NT2/D1 (cell line): ENCODE results near the gene TXNRD1.
A peak's percentile ranks its signal among the peaks of the same experiment; 100 is the strongest.
"Not testable (repeated sequence)": the region's sequence is repeated elsewhere in the genome, so short reads cannot be mapped to it uniquely, and the experiment has no call there.

ENCODE experiments used
- DNase-seq: peaks from one replicate; pipeline ENCODE4 v3.0.0-alpha.2; 2011; ENCODE audit warnings: low read depth, low spot score
- H3K27me3 ChIP-seq: 2 replicates; pipeline ENCODE4 v1.6.0; 2011; ENCODE audit warnings: mild to moderate bottlenecking; ENCODE audit not compliant: insufficient read length, insufficient read depth
- H3K36me3 ChIP-seq: 2 replicates; pipeline ENCODE4 v1.6.1; 2011; ENCODE audit warnings: mild to moderate bottlenecking, low read length, mixed read lengths; ENCODE audit not compliant: insufficient read depth, insufficient read length
- H3K4me1 ChIP-seq: 2 replicates; pipeline ENCODE4 v1.5.1; 2011; ENCODE audit not compliant: insufficient read depth, insufficient read length
- H3K4me3 ChIP-seq: 2 replicates; pipeline ENCODE4 v1.5.1; 2011; ENCODE audit warnings: low read depth; ENCODE audit not compliant: insufficient read length
- H3K9ac ChIP-seq: 2 replicates; pipeline ENCODE4 v1.6.0; 2011; ENCODE audit warnings: low read depth; ENCODE audit not compliant: insufficient read length
- H3K9me3 ChIP-seq: 2 replicates; pipeline ENCODE4 v1.5.1; 2011; ENCODE audit warnings: mild to moderate bottlenecking, low read length; ENCODE audit not compliant: insufficient read depth
- SUZ12 ChIP-seq: IDR thresholded peaks from 2 replicates; pipeline ENCODE4 v1.6.1; 2011; ENCODE audit not compliant: insufficient read length, insufficient read depth; ENCODE audit errors: extremely low read depth
- YY1 ChIP-seq: IDR thresholded peaks from 2 replicates; pipeline ENCODE4 v1.6.1; 2011; ENCODE audit not compliant: insufficient read length, insufficient read depth
- ZNF274 ChIP-seq: IDR thresholded peaks from 2 replicates; pipeline ENCODE4 v1.6.1; 2011; ENCODE audit warnings: mild to moderate bottlenecking, low read depth, low read length

The TXNRD1 gene

GRCh38 chr12:104199964-104200363 is 15.6 kb upstream of the TXNRD1 start:
- no peak overlapping the region for H3K9ac ChIP-seq
- TF ChIP-seq YY1 (no peak), ZNF274 (no peak), SUZ12 (no peak)

GRCh38 chr12:104201238-104202001 is 14.2 kb upstream of the TXNRD1 start:
- peak; percentile 72 for DNase-seq
- Histone ChIP-seq H3K4me1 (peaks cover 3% of the 10 kb centered on the region), H3K4me3 (no peak overlapping the region), H3K36me3 (no peaks in the 10 kb centered on the region), H3K9me3 (peaks cover 13% of the 10 kb centered on the region), H3K27me3 (no peaks in the 10 kb centered on the region), H3K9ac (no peak overlapping the region)
- TF ChIP-seq ZNF274 (no peak), YY1 (no peak), SUZ12 (no peak)

More at GRCh38 chr12:104199964-104200363, 15.6 kb upstream of the TXNRD1 start:
- no peak for DNase-seq
- Histone ChIP-seq H3K27me3 (no peaks in the 10 kb centered on the region), H3K4me1 (peaks cover 3% of the 10 kb centered on the region), H3K36me3 (no peaks in the 10 kb centered on the region), H3K9me3 (peaks cover 13% of the 10 kb centered on the region), H3K4me3 (no peak overlapping the region)

- no peaks in the 10 kb centered on the region for H3K36me3 ChIP-seq
- TF ChIP-seq SUZ12: no peak
- no peak for TF ChIP-seq YY1
- no peak for TF ChIP-seq ZNF274
- no peaks in the 10 kb centered on the region for H3K27me3 ChIP-seq
- DNase-seq: no peak
- H3K9ac ChIP-seq: no peak overlapping the region
- no peak overlapping the region for H3K4me3 ChIP-seq
- H3K9me3 ChIP-seq: peaks cover 7% of the 10 kb centered on the region
- peaks cover 3% of the 10 kb centered on the region for H3K4me1 ChIP-seq
Observed at GRCh38 chr12:104204690-104205480, 10.7 kb upstream of the TXNRD1 start.

- Histone ChIP-seq H3K9me3 (no peaks in the 10 kb centered on the region), H3K27me3 (no peaks in the 10 kb centered on the region), H3K4me3 (no peak overlapping the region), H3K36me3 (no peaks in the 10 kb centered on the region), H3K9ac (no peak overlapping the region), H3K4me1 (peaks cover 3% of the 10 kb centered on the region)
- TF ChIP-seq ZNF274 (no peak), SUZ12 (no peak), YY1 (no peak)
- DNase-seq: no peak
Observed at GRCh38 chr12:104207416-104208205, 8.0 kb upstream of the TXNRD1 start.

- no peaks in the 10 kb centered on the region for H3K36me3 ChIP-seq
- no peak for DNase-seq
- H3K9me3 ChIP-seq: no peaks in the 10 kb centered on the region
- H3K4me1 ChIP-seq: no peaks in the 10 kb centered on the region
- TF ChIP-seq ZNF274 (no peak), SUZ12 (no peak), YY1 (no peak)
- H3K27me3 ChIP-seq: peaks cover 19% of the 10 kb centered on the region
- no peak overlapping the region for H3K9ac ChIP-seq
- no peak overlapping the region for H3K4me3 ChIP-seq
Observed at GRCh38 chr12:104212516-104212915, 3.1 kb upstream of the TXNRD1 start.

- Histone ChIP-seq H3K9ac (no peak overlapping the region), H3K4me3 (no peak overlapping the region), H3K36me3 (no peaks in the 10 kb centered on the region), H3K9me3 (no peaks in the 10 kb centered on the region), H3K4me1 (no peaks in the 10 kb centered on the region), H3K27me3 (peaks cover 23% of the 10 kb centered on the region)
- TF ChIP-seq YY1: no peak
- TF ChIP-seq ZNF274: no peak
- TF ChIP-seq SUZ12: no peak
- no peak for DNase-seq
Observed at GRCh38 chr12:104213952-104214351, 1.6 kb upstream of the TXNRD1 start.

- no peak for DNase-seq
- no peaks in the 10 kb centered on the region for H3K36me3 ChIP-seq
- H3K9me3 ChIP-seq: no peaks in the 10 kb centered on the region
- peaks cover 23% of the 10 kb centered on the region for H3K27me3 ChIP-seq
- no peak for TF ChIP-seq SUZ12
- no peaks in the 10 kb centered on the region for H3K4me1 ChIP-seq
- H3K9ac ChIP-seq: peak overlapping the region; percentile 80
- H3K4me3 ChIP-seq: peak overlapping the region; percentile 67
Observed at GRCh38 chr12:104216521-104216924, 944 bp downstream of the TXNRD1 start.

- H3K9ac ChIP-seq, H3K36me3 ChIP-seq, DNase-seq, H3K9me3 ChIP-seq, H3K4me3 ChIP-seq, H3K4me1 ChIP-seq: not testable (repeated sequence)
- H3K27me3 ChIP-seq: peaks cover 23% of the 10 kb centered on the region
Observed at GRCh38 chr12:104218506-104218905, 2.9 kb downstream of the TXNRD1 start.
